M059J (cell line): ENCODE measurements around the gene DHRS7B. TPM values are rescaled to one million over a fixed set of nuclear protein-coding genes. Genes with fewer than 3 reads are reported as not detected.

Source experiments
- DNase-seq: peaks from one replicate; pipeline ENCODE4 v3.0.0-alpha.2; 2012; ENCODE audit warnings: low read depth
- total RNA-seq: library from RNA; depleted of rRNA; stranded (reverse); fragments of >200 nt; shearing (Covaris generic); gene quantifications from 2 replicates; pipeline ENCODE4 v1.2.3, GENCODE V29; 2014

The DHRS7B gene
- total RNA-seq, 1 experiment from 2014 or later = 26.2 TPM

DNA sequence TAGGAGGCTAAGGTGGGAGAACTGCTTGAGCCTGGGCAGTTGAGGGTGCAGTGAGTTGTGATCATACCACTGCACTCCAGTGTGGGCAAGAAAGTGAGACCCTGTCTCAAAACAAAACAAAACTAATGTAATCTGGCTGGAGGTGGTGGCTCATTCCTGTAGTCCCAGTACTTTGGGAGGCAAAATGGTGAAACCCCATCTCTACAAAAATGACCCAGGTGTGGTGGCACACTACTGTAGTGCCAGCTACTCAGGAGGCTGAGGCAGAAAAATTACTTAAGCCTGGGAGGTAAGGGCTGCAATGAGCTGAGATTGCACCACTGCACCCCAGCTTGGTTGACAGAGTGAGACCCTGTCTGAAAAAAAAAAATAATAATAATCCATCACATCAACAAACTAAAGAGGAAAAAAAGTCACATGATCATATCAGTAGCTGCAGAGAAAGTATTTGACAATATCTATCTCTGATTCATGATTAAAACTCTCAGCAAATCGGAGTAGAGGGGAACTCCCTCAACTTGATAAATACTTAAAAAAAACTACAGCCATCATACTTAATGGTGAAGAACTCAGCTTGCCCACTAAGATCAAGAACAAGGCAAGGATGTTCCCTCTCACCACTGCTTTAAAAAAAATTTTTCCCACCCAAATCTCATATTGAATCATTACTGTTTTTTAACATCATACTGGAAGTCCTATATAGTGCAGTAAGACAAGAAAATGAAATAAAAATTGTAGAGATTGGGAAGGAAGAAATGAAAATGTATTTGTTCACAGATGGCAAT lies 31.0 kb downstream of the DHRS7B start:
- DNase-seq = no peak

GRCh38 chr17:21160401-21160800 lies 33.6 kb downstream of the DHRS7B start:
- DNase-seq = no peak

GRCh38 chr17:21161498-21162393 lies 35.0 kb downstream of the DHRS7B start:
- DNase-seq = no peak

GRCh38 chr17:21162394-21162775 lies 35.6 kb downstream of the DHRS7B start:
- DNase-seq = no peak

DNA sequence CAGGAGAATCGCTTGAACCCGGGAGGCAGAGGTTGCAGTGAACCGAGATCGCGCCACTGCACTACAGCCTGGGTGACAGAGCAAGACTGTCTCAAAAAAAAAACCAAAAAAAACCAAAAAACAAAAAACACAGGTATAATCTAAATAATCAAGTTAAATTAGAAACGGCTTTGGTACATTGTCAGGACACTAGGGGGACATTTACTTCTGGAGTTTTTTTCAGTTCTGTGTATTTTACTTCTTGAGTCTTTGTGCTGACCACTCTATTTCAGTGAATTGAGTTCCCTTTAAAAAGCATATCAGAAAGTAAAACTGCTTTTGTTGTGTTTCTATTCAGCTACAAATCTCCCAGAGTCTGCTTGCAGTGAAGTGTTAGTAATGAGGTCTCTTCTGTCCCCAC lies 36.3 kb downstream of the DHRS7B start:
- DNase-seq = no peak

GRCh38 chr17:21164216-21164615 lies 37.5 kb downstream of the DHRS7B start:
- DNase-seq = no peak

- no peak for DNase-seq
Observed at GRCh38 chr17:21164620-21165019, 37.9 kb downstream of the DHRS7B start.

DNA sequence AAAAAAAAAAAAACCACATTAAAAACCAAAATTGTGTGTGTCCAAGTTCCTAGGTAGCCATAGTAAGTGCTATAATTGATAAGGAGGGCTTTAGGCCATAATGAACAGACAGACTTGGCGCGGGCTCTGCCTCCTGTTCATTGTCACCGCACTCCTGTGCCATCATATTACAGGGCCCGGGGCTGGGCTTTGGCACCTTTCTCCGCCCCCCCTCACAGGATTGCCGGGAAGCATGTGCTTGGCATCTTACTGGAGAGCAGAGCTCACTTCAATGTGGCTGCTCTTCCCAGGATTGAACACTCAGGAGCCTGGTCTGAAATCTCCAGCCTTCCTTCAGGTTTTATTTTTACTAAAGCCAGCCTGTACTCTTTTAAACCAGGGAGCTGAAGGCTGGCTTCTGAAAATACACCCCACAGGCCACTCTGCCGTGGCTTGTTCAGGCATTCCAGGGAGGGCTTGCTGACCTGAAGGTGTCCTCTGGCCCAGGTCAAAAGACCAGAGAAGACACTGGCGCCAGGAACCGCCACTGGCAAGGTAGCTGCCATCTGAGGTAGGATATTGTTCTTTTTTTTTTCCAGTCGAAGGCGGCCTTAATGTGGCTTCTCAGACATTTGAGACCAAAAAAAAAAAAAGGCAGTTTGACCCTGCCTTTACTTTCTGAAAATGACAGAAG lies 39.3 kb downstream of the DHRS7B start:
- no peak for DNase-seq

GRCh38 chr17:21166595-21167210 lies 39.9 kb downstream of the DHRS7B start:
- no peak for DNase-seq

- no peak for DNase-seq
Observed at GRCh38 chr17:21167303-21167702, 40.5 kb downstream of the DHRS7B start.

GRCh38 chr17:21168555-21168865 lies 41.7 kb downstream of the DHRS7B start:
- no peak for DNase-seq

DNA sequence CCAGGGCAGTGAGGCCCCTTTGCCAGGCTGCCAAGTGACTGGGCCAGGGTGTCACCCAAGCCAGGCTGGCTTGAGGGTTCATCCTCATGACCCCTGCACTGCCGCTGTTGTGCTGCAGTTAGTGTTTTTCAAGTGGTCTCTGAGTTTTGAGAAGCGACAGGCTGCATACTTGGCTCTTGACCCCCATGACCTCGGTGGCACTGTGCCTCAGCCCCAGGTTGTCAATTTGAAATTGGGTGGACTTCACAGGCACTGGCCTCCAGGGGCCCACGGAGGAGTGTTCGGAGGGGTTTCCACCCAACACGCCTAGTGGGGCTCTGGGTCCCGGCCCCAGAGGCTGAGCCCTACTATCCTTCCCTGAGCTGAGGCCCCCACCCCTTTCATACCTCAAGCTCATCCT lies 42.7 kb downstream of the DHRS7B start:
- no peak for DNase-seq

- no peak for DNase-seq
Observed at GRCh38 chr17:21170809-21171208, 44.0 kb downstream of the DHRS7B start.

DNA sequence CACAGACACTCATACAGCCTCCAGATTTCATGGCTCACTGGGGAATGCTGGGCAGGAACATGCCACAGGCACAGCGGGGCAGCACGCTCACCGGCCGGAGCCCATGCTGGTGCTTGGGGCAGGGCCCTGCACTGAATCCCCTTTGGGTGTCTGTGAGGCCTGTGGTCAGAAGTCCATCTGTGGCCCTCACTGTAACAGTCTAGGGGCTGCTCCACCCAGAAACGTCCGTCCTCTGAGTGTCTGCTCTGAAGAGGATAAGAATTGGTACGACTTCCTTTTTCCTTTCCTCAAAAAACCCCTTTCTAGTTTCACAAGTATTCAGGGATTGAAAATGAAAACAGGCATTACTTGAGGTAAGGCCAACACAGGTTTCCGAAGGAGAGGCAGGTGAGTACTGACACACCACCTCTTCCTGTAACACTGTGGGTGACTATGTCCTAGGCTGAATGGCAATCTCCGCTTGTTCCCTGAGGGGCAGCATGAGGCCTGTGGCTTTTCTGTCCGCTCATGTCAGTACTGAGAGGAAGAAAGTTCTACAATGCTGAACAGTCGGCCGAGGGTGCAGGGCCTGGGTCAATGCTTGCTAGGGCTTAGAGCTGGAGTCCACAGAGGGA lies 44.7 kb downstream of the DHRS7B start:
- DNase-seq = no peak

DNA sequence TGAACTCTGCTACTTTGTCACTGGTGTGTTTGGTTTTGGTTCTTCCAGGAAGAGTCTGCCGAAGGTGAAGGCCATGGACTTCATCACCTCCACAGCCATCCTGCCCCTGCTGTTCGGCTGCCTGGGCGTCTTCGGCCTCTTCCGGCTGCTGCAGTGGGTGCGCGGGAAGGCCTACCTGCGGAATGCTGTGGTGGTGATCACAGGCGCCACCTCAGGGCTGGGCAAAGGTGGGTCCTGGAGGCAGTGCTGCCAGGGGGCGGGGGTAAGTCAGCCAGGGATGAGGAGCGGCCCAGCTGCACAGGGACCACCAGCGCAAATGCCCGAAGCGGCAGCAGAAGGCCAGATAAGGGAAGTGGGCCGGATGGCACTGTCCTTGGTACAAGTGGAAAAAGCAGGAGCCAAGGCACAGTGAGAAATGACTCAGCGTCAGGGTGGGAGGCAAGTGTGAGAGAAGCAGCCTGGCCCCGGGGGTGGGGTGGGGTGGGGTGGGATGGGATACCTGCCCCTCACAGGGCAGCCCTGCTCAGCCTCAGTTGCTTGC lies 45.3 kb downstream of the DHRS7B start:
- no peak for DNase-seq

GRCh38 chr17:21172846-21173245 lies 46.1 kb downstream of the DHRS7B start:
- DNase-seq = no peak

- DNase-seq = no peak
Observed at GRCh38 chr17:21173543-21173942, 46.8 kb downstream of the DHRS7B start.

- no peak for DNase-seq
Observed at GRCh38 chr17:21174186-21174585, 47.4 kb downstream of the DHRS7B start.

GRCh38 chr17:21174713-21175112 lies 47.9 kb downstream of the DHRS7B start:
- no peak for DNase-seq

DNA sequence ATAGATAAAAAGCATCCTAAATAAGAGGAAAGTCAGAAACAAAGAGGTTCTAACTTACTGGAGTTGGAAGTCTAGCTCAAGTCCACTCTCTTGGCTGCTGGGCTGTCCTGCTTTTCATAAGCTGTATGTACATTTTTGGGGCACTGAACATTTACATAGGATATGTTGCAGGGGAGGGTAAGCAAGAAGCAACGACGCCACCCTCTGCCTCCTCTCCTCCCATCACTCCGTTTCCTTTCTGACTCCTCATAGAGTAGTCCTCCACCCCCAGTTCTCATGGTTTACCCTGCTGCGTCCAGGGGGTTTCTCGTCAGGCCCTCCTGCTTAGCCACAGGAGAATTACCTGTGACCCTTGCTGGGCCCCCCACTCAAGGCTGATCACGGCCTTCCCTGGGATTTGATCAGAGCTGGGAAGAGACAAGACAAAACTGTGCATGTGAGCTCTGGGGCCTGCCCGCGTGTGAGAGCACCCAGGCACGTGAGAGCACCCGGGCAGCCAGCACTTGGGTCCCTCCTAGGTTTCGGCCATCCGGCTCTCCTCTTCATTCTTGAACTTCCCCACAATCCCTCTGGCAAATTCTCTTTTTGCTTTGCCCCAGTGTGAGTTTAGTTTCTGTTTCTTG lies 50.1 kb downstream of the DHRS7B start:
- DNase-seq = no peak

- no peak for DNase-seq
Observed at GRCh38 chr17:21177401-21177800, 50.6 kb downstream of the DHRS7B start.
